HG03135 (cell line): ENCODE data around the gene CASD1.

ENCODE experiments used
- ATAC-seq: cut with Tn5 transposase; IDR thresholded peaks from one replicate; pipeline ENCODE4 v1.9.1; 2021; ENCODE audit warnings: mild to moderate bottlenecking, moderate library complexity; ENCODE audit not compliant: unreplicated experiment

Gene CASD1

DNA sequence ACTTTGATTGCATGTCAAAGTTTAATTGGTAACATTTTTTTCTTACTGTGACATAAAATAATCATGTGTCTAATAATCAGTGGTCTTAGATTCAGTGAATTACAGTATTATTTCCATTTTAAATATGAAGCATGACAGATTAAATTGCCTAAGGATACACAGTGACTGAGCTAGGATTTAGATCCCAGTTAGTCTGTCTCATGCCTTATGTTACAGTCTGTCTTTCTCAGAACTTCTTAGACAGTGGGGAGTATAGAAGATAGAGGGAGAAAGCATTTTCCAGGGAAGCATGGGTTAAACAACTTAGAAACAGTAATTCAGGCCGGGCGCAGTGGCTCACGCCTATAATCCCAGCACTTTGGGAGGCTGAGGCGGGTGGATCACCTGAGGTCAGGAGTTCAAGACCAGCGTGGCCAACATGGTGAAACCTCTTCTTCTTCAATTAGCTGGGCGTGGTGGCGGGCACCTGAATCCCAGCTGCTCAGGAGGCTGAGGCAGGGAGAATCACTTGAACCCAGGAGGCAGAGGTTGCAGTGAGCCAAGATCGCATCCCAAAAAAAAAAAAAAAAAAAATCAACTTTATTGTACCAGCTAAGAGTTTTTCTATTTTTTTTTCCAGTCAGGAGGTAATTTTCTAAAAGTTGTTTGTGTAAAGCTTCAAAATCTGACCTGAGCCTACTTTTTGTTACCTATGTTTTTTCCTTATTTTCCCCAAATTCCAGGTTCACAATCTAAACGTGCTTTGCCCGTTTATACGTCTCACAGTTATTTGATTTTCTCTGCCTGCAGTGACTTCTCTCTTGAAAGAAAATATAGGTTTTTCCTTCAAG is 3.3 kb downstream of the CASD1 start:
- no peak for ATAC-seq

DNA sequence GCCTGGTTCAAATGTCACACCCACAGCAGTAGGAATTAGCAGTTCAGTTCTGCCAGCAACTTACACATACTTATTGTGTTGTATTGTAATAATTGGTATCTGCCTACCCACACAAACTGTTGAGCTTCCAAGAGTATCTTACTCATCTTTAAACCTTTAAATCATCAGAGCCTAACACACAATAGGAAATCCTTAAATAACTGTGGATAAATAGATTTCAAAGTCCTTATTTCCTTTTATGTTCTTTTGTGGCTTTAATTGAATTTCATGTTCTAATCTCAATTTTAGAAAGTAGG is 3.9 kb downstream of the CASD1 start:
- ATAC-seq = no peak

DNA sequence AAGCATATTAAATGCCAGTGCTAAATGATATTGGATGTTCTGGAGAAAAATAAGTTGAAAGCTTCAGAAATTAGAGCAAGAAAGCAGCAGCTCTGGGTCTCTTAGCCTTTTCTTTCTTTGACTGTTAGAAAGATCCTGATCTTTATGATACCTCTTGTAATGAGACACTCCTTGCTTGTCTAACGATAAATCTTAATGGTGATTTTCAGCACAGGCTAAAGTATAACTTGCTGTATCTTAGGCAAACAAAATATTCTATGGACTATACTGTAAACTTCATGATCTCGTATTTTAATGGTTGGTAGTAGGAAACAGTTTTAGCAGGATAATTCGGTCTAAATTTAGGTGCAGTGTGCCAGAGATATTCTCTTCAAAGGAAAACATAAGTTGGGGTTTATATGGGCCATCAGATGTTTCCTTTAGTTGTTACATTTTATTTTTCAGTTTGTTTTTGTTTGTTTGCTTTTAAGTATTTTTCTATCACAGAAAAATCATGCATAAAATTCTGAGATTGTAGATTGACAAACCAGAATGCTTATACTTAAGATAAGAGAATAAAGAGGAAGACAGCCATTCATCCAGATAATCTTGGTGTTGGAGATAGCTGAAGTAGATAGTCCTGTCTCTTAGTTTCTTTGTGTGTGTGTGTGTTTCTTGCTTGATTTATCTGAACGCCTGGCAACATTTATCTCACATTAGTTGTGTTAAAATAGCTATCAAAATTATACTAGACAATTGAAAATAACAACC is 4.7 kb downstream of the CASD1 start:
- no peak for ATAC-seq

DNA sequence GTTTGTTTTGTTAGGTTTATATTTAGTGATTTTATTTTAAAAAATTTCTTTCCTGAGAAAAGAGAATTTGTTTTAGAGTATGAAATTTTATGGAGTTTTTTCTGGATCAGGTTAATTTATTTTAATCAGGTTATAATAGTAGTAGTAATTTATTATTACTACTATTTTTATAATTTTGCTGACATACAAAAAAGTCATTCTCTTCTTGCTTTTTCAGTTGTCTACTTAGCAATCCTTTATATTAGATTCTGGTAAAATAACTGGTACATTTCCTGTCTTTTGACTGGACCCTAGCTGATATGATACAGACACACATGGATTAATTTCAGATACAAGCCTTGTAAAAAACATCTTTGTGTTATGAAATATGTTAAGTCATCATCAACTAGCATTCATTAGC is 5.3 kb downstream of the CASD1 start:
- no peak for ATAC-seq

DNA sequence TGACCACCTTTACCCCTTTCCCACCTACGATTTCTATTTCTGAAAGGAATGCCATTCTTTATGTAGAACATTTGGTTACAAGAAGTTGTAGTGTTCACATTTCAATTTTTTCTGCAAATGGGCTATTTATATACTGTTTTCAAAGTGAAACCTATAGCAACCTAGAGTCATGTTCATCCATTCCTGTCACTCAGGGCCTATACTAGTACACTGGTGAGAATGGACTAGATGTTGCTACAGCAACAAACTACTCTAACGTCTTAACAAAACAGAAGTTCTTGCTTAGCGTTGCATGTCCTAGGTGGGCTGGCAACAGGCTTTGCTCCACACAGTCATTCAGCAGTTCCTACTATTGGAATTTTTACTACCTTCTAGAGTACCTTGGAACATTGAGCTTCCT is 16.3 kb downstream of the CASD1 start:
- no peak for ATAC-seq

DNA sequence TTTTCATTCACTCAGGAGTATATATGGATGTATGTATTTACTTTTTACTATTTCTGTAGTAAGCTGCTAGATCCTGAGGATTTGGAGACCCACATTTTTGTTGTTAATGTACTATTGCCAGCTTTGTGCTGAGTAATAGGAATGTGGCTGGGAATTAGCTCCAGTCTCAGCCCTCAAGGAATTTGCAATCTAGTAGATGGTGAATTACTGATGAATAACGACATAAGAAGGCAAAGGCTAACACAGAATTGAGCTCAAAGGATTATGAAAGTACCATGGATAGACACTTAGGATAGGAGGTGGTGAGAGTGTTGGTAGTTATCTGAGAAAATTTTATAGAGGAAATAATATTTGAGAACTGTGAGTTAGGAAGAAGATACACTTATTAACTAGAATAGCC is 19.9 kb downstream of the CASD1 start:
- ATAC-seq = no peak

DNA sequence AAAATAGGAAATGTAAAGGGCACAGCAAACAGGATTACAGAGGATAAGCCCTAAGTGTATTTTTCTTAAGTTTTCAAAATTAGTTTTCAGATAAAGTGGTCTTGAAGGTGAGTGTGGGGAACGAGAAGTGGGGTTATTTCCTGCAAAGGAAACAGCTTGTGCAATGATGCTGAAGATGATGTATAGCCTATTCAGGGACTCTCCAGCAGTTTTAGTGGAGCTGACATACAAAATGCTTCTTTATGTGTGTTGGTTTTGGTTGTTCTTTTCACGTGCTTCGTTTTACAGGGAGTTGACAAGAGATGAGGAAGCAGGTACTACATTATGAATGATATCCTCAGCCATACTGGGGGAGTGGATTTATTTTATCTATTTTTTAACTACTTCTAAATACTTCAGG is 20.5 kb downstream of the CASD1 start:
- ATAC-seq = no peak

DNA sequence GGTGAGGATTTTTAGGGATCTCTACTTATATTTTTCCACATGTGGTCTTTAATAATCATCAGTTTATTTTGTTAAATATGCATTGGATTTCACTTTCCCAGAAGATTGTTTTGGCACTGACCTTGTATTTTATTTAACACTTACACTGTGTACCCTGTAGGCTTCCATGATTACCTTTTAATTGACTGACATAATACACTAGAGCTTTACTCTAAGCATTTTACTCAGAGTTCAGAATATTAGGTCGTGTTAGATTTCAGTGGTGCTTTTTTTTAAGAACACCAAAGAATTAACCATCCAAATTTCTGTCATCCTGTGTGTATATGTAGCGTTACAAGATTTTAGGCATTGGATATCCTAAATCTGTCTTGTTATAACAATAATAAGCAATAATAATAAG is 23.1 kb downstream of the CASD1 start:
- no peak for ATAC-seq

DNA sequence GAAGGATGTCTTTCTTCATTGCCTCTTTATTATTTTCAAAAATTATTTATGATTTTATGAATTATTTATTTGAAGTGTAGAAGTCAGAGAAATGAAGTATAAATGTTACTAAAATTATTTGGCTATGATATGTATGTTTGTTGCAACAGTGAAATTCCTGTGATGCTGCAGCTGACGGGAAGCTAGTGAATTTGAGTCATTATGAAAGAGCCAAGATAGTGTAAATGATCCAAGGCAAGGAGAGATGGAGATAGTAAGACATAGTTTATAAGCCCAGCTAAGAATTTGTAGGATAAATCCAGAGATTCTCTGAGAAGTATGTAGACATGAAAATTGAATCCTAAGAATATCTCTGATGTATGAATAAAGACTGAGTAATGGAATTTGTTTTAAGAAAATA is 30.8 kb downstream of the CASD1 start:
- no peak for ATAC-seq

DNA sequence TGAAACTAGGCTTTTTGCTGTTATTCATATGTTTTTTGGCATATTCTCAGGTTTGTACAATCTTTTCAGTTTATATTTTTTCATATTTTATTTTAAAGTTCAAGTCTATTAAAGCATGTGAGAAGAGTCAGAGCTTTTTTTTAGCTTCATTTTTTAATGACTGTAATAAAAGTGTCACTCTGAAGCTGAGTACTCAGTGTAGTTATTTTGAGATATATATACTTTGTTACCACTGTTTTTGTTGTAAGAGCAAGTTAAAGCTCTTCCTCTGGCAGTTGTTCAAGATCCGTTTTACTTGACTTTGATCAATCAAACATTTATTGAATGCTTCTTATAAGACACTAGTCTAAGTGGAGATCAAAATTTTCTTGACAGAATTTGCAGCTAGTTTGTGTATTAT is 37.5 kb downstream of the CASD1 start:
- no peak for ATAC-seq

DNA sequence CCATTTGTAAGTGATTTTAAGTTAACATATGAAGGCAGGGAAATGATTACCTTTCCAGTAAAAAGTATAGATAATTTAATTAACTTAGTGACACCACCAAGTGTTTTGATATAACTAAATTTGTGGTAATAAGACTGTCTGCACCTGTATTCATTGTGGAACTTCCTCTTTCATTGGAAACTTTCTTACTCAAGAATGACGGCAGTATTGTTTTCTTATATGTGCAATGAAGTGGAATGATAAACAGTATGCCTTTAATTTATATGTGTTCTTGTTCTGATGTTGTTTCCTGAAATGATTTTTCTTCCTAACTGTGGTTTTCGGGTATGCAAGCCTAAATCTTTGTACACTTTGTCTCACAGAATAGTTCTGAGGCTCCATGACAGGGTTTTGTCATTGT is 46.4 kb downstream of the CASD1 start:
- peak; percentile 80 for ATAC-seq

DNA sequence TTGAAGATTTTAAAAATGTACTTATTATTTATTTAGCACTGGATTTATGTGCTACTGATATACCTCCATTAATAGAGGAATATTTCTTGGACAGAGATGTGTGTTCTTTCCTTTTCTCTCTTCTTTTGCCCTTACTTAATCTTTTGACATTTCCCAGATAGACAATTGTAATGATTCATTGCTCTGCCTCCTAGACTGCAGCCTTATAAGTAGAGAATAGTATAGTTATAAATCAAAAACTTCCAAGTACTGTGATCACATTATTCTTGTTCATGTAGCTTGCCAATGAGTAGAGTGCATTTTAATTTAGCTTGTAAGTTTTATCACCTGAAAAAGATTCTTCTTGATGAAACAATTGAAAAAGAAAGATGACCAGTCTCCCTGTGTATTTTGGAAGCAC is 47.6 kb downstream of the CASD1 start:
- ATAC-seq = no peak

DNA sequence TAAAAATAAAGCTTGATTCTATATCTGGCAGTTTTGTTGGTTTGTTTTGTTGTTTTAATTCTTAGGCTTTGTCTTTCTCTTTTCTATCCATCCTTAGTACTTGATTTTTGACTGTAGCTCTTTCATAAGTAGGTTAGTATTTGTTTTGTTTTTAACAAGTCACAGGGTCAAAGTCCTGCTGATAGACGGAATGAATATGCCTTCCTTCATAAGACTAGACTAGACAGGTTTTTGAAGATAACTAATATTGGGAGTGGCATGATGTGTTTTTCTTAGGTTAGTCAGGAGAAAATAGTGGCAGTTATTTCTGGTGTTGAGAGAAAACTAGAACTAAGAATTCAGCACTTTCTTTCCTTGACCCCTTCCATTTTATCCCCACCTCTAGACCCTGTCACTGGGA is 50.4 kb downstream of the CASD1 start:
- no peak for ATAC-seq

DNA sequence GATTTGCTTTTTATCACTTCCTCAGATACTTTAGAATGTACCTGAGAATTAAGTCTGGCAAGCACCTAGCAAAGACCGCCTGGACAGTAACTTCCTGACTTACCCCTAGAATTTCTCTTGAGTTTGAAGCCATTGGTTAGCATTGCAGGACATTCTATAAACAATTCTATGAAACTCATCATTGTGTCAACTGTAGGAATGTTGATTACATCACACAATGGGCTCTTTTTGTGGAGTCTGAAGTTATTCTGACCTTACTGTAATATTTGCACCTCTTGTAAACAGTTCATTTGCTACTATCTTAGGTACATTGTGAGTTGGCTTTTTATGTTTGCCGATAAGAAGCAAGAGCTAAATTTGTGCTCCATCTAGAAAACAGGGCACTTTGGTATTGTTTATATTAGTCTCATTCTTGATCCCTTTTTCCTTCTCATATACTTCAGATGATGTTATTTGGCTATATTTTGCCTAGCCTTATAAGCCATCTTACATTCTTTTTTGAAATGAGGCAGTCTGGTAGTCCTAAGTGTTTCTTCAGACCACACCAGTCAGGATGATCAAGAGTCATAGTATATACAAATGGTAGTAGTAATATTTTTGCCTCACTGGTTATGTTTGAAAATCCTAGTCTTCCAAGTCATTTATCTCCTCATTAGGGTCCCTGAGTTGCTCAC is 52.4 kb downstream of the CASD1 start:
- no peak for ATAC-seq

DNA sequence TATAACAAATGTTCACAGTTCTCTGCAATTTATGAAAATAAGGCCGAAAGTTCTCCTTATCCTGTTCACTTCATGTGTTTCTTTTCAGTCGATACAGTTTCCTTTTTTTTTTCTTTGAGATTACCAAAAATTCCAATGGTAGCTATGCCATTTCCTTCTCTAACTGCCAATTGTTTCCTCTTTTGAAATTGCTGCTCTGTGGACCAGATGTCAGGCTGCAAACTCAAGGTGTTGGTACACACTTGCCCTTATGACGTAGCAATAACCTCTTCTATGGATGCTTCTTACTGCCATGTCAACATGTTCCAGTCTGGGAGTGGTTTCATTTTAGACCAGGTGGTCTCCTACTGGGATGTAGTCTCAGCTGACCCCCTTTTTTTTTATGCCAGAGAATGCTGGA is 52.9 kb downstream of the CASD1 start:
- no peak for ATAC-seq

DNA sequence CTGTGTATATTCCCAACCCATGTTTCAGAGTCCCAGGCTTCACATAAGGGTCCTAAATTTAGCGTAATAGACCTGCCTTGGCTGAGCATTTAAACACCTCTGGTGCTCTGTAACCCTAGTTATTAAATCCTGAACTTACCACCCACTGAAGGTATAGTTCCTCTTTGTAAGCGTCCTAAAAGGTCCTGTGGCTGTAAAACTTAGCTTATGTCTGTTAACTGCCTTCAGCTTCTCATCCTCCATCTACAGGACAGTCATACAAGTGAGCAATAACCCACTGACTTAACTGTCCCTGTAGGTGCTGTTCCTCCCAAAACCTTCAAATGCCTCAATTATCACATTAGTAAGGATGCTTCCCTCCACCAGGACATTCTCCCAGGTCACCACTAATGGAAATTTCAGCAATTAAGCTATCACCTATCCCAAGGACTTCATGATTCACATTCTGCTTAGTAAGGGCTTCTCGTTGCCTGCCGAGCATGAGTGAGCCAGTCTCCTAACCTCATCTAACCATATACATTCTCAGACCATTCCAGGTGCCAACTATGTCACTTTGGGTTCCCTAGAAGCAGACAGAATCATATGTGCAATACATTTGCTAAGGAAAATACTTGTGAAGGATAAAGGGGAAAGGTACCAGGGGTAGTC is 55.8 kb downstream of the CASD1 start:
- no peak for ATAC-seq

DNA sequence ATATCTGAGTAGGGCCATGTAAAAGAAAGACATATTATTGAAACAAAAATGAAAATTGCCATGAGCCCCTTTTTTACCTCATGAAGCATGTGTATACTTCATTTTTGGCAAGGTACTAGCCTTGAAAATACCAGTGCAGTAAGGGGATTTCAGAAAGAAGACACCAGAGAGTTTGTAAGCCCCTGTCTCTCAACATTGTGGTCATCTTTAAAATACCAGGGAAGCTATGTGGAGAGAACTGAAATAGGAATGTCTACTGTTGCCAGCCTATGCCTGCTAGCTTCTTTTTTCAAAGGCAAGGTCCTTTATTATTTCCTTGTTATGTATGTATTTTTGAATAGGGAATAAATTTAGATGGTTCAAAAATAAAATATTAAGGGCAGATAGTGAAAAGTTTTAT is 57.8 kb downstream of the CASD1 start:
- ATAC-seq = no peak

DNA sequence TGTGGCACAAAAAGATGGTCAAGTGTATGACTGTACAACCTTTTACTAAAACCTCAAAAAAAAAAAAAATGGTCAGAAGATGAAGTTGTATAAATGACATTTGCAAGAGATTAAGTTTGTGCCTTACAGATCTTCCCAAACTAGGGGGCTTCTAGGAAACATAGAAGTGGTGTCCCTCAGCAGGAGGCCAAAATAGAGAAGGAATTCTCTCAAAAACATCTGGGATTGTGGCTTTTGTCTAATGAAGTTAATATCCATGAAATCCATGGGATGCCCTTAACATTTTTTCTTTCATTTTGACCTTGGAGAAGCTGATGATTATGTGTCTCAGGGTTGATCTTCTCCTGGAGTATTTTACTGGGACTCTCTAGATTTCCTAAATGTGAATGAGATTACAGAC is 62.2 kb downstream of the CASD1 start:
- no peak for ATAC-seq

DNA sequence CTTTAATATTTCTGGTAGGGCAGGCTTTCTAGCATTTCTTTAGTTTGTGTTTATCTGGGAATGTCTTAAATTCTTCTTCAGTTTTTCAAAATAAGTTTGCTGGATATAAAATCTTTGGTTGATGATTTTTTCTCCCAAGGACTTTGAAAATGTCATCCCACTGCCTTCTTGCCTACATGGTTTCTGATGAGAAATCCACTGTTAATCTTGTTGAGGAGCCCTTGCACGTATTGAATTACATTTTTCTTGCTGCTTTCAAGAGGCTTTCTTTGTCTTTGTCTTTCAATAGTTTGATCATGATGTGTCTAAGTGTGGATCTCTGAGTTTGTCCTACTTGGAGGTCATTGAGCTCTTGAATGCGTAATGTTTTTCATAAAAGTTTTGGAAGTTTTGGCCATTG is 66.0 kb downstream of the CASD1 start:
- no peak for ATAC-seq

DNA sequence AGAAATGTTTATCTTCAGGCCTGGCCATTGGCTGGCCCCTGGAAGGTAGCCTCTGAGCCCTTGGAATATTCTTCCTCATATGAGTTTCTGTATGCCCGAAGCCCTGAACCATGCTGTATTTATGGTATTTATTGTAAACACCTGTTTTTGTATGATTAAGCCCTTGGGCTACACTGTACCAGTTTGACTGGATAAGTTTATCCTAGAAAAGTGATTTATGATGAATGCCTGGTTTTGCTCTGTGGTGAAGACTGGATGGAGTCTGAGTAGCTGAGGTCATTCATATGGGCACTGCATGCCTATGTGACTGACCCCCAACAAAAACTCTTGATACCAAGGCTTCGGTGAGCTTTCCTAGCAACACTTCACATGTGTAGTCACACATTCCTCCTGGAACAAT is 66.7 kb downstream of the CASD1 start:
- ATAC-seq = no peak

DNA sequence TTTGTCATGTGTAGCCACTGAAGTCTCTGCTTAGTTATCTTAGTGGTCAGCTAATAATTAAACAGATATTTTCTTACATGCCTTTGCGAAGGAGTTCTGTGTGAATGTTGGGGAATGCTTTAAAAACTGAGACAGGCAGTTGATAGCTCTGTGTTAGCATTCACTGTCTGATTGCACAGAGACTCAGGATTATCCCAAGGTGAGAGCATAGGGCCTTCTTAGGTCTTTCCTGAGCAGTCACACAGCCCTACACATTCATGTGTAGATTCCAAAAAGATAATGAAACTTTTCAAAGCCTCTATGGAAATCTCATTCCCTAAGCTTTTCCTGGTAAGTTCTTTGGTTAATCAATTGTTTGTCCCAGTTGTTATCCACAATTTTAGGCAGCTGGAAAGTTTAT is 67.7 kb downstream of the CASD1 start:
- no peak for ATAC-seq

DNA sequence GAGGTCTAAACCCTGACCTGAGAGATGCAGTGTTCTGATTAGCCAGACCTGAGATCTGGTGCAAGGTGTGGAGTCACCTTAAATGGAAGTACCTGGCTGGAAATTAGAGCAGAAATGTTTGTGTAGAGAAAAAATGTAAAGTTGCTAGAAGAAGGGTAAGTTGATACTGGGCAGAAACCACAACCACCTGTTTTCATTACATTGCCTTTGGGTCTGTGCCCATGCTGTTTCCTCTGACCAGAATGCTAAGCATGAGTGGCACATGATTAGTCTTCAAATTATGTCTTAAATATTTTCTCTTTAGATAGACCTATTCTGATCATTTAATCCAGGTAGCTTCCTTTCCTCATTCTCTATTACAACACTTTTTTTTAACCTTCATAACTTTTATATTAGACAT is 69.0 kb downstream of the CASD1 start:
- ATAC-seq = no peak
